ENCODE data around the gene PXT1.

GRCh38 chr6:36350681-36351571 lies 91.7 kb downstream of the PXT1 start:
- TF ChIP-seq POLR2A (IDR thresholded peaks at IDR 0.05; ENCODE audit: low read depth, low read length) (no peak), POLR2AphosphoS5 (IDR thresholded peaks at IDR 0.05; ENCODE audit: low read depth, low read length) (no peak)

Data from GM12892 (cell line).